HG03565 (cell line): ENCODE measurements around the gene UFSP1.
"Not testable (repeated sequence)": the region's sequence is repeated elsewhere in the genome, so short reads cannot be mapped to it uniquely, and the experiment has no call there.

Source experiments
- ATAC-seq: cut with Tn5 transposase; IDR thresholded peaks from one replicate; pipeline ENCODE4 v1.9.1; 2021; ENCODE audit warnings: mild to moderate bottlenecking, moderate library complexity; ENCODE audit not compliant: unreplicated experiment

The UFSP1 gene

DNA sequence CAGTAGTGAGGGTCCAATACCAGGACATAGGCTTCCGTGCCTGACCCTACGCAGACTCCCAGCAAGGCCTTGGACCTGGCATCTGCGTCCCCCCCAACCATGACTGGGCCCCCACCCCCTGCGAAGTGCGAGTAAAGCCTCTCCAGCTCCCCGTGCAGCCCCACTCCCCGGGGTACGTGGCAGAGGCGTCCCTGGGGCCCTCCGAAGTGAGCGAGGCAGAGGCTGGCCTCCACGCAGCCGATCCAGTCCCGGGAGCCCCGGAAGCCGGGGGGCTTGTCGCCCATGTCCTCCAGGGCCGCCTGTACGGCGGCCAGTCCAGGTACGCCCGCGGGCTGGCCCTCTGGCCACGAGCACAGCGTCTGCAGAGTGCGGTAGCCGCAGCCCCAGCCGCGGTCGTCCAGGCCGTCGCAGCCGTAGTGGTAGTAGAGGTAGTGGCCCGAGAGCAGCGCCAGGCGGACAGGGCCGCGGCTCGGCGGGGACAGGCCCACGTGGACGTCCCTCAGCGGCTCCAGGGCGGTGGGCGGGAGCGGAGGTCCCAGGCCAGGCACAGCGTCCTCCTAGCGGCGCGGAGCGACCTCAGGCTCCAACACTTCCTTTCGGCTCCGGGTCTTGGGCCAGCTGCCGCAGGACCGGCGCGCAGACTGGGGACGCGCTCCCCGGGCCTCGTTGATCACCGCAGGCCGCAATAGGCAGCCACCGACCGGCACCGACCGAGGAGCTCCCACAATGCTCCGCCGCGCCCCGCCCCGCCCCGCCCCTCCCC is at the start of gene UFSP1:
TSS of gene UFSP1 (minus strand) at position 728 of the 763 bp plus-strand sequence. CDS start at position 284, 444 bp downstream.
- peak; percentile 24 for ATAC-seq

DNA sequence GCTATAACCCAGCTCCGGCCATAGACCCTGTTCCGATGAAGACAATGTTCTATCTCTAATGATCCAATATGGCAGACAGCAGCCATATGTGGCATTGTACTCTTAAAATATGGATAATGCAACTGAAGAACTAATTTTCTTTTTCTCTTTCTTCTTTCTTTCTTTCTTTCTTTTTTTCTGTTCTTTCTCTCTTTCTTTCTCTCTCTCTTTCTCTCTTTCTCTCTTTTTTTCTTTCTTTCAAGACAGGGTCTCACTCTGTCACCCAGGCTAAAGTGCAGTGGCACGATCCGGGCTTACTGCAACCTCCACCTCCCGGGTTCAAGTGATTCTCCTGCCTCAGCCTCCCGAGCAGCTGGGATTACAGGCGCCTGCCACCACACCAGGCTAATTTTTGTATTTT is 46.7 kb upstream of the UFSP1 start:
- ATAC-seq: not testable (repeated sequence)

DNA sequence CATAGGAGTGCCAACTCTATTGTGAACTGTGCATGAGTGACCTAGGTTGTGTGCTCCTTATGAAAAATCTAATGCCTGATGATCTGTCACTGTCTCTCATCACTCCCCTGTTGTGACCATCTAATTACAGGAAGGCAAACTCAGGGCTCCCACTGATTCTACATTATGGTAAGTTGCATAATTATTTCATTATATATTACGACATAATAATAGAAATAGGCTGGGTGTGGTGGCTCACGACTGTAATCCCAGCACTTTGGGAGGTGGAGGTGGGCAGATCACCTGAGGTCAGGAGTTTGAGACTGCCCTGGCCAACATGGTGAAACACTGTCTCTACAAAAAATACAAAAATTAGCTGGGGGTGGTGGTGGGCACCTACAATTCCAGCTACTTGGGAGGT is 45.9 kb upstream of the UFSP1 start:
- not testable (repeated sequence) for ATAC-seq

DNA sequence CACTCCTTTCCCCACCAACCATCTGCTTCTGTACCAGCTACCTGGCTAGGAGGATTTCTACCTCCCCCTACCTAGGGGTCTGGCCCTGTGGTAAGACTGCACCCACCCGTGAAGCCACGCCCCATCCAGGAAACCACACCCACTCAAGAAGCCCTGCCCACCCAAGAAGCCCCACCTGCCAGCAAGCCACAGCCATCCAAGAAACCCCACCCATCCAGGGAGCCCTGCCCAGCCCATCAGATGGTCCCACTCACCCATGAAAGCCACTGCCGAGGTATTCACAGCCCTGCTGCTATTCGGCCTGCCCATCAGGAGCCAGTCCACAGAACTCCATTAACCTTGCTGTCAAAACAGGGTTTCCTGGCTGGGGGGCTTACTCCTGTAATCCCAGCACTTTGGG is 44.2 kb upstream of the UFSP1 start:
- ATAC-seq: no peak

DNA sequence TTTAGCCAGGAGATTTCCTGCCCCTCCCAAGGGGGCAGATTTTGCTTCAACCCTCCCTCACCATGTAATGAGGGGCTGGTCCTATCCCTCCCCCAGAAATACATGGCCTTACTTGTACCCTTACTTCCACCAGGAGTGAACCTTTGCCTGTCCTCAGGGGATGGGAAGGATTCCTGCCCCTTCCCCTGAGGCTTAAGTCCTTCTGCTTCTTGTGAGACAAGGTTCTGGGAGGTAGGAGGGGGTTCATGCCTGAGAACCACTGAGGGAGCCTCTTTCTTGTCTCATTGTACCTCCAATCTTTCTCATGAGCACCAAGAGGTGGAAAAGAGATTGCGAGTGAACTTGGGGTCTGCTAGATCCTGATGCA is 40.3 kb upstream of the UFSP1 start:
- no peak for ATAC-seq

GRCh38 chr7:100923616-100924015 is 34.1 kb upstream of the UFSP1 start:
- not testable (repeated sequence) for ATAC-seq

DNA sequence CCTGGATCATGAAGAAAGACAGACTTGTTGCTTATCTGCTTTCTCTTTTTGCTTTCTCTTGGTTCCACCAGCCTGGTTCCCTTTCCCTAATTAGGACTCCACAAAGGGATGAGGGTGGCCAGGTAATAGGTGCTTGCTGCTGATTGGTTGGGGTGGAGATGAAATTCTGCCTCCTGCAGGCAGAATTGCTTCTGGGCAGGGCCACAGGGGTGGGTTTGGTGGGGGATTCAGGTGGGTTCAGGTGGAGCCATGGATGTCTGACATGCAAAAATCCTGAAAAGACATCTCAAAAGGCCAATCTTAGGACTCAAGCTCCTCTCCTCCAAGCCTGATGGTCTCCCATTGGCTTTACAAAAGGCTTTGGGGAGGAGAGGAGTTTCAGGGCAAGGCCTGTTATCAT is 31.5 kb upstream of the UFSP1 start:
- ATAC-seq: no peak

DNA sequence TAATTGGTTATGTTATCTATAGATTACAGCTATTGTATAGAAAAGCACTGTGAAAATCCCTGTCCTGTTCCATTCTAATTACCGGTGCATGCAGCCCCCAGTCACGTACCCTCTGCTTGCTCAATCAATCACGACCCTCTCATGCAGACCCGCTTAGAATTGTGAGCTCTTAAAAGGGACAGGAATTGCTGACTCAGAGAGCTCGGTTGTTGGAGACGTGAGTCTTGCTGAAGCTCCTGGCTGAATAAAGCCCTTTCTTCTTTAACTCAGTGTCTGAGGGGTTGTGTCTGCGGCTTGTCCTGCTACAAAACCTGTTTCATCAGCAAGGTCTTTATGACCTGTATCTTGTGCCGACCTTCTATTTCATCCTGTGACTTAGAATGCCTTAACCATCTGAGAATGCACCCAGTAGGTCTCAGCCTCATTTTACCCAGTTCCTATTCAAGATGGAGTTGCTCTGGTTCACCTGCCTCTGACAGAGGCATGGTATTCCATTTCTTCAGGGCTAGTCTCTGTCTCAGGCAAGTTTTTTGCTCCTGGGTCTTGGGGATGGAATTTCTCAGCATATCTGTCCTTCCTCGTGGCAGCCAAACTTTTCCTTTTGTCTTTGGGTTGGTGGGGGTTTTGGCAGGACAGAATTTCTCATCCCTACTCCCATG is 30.4 kb upstream of the UFSP1 start:
- not testable (repeated sequence) for ATAC-seq

DNA sequence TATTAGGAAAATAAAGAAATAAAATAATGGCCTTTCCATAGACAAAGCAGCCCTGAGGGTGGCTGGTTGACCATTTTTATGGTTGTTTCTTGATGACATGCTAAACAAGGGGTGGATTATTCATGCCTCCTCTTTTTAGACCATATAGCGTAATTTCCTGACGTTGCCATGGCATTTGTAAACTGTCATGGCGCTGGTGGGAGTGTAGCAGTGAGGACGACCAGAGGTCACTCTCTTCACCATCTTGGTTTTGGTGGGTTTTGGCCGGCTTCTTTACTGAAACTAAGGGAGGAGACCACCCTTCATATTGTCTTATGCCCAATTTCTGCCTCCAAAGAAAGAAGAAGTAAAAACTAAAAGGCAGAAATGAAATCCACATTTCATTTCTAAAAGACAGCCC is 29.8 kb upstream of the UFSP1 start:
- ATAC-seq: not testable (repeated sequence)

- ATAC-seq: no peak
Observed at GRCh38 chr7:100914879-100915447, 25.4 kb upstream of the UFSP1 start.

- ATAC-seq: no peak
Observed at GRCh38 chr7:100914208-100914878, 24.8 kb upstream of the UFSP1 start.

- ATAC-seq: no peak
Observed at GRCh38 chr7:100911484-100911883, 22.0 kb upstream of the UFSP1 start.

DNA sequence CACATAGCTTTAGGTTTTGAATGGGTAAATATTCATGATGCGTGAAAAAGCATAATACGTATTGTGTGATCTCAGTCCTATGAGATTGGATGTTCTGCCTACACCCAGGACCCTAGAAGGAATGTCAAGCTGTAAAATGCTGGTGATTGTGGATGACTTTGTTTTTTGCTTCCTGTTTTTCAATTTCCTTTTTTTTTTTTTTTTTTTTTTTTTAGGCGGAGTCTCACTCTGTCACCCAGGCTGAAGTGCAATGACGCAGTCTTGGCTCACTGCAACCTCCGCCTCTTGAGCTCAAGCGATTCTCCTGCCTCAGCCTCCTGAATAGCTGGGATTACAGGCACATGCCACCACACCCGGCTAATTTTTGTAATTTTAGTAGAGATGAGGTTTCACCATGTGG is 20.9 kb upstream of the UFSP1 start:
- not testable (repeated sequence) for ATAC-seq

DNA sequence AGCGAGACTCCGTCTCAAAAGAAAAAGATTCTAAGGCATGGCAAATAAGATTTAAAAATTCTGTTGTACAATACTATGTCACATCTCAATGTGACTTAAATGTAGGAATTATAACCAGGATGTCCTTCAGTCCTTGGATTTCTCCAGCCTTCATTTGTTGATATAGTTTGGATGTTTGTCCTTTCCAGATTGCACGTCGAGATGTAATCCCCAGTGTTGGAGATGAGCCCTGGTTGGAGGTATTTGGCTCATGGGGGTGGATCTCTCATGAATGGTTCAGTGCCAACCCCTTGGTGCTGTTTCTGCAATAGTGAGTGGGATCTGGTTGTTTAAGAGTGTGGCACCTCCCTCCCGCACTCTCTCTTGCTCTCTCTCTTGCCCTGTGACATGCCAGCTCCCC is 19.0 kb upstream of the UFSP1 start:
- no peak for ATAC-seq

DNA sequence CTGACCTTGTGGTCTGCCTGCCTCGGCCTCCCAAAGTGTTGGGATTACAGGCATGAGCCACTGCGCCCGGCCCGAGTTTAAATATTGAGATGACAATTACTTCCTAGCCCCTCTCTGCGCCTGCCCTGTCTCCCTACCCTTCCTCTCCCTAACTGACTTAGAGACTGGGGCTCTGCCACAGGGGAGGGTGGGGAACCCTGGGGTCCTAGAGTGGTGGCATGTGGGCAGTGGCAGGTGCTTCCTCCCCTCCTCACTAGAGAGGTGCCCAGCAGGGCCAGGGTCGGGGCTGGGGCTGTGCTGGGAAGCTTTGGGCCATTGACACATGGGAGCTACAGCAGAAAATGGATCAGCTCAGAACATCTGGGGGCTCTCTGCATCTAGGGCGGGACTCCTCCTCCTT is 13.1 kb upstream of the UFSP1 start:
- no peak for ATAC-seq

DNA sequence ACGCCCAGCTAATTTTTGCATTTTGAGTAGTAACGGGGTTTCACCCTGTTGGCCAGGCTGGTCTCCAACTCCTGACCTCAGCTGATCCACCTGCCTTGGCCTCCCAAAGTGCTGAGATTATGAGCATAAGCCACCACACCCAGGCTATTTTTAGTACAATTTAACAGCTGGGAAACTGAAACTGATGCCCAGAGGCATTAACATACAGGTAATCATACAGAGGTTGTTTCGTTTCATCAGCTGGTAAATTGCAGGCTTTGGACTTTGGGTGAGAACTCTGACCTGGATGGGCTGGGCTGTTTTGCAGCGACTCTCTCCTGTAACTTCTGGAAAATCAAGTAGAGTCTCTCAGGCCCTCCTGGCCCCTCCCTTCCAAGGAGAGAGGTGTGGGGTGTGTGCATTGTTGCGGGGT is 12.4 kb upstream of the UFSP1 start:
- ATAC-seq: no peak

GRCh38 chr7:100900978-100901377 is 11.5 kb upstream of the UFSP1 start:
- no peak for ATAC-seq

GRCh38 chr7:100899432-100899831 is 9.9 kb upstream of the UFSP1 start:
- ATAC-seq: no peak

DNA sequence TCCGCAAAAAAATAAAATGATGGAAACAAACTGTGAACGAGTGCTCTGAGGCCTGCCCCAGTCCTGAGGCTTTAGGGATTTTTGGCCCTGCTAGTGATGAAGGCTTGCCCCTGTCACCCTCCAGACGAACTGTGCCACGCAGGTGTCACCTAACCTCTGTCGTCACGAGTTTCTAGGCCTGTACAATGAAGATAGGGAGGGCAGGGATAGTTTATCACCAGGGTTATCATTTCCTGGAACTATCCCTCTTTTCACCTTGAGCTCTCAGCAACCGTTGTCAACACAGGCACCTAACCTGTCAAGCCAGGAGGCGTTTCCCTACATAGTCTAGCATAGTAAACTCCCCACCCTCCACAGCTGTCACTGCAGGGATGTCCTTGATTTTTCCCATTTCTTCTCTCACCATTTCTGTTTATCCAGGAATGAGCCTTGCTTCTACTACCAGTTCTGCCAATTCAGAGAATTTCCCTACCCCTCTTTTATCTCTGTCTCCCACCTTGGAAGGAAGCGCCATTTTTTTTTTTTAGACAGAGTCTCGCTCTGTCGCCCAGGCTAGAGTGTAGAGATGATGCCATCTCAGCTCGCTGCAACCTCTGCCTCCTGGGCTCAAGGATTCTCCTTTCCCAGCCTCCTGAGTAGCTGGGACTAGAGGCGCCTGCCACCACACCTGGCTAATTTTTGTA is 8.4 kb upstream of the UFSP1 start:
- ATAC-seq: no peak

DNA sequence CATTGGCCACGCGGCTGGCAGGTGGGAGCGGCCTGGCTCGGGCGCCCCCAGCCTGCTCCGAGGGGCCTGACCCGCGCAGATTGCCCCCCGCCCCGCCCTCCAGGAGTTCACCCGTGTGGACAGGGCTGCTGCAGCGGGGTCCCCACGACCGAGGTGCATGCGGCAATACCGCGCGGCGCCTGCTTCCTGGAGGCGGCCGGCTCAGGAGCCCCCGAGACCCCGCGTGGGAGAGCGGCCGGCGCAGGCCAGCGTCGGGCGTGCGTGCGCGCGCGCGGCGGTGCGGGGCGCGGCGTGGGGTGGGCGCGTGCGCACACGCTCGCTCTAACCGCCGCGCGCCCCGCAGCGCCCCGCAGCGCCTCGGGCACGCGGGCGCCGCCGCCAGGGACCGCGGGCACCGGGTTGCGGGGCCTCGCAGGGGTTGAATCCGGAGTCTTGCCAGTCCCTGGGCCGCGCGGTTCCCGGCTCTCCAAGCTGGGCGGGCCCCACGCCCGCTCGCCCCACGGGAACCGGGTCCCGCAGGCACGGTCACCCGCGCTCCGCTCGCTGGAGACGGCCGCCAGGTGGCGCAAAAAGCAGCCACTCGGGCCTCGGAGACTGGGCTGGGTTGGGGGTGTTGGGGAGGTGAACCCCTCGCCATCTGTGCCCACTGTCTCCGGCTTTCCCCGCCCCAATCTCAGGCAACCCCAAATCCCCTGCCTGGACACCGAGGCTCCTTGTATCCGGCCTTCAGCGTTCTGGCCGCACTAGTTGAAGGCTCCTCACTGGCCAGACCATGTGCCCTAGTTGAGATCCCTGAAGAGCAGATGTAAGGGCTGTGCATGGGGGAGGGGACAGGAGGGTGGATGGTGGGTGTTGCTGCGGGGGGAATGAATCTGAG is 7.5 kb upstream of the UFSP1 start:
- ATAC-seq: no peak
